KMS-11 (cell line): ENCODE measurements around the gene HGF.

Experiments
- H2AFZ ChIP-seq: fragments of 200-600 bp; sonication (generic); 2 replicates; pipeline ENCODE4 v1.6.1; 2016; ENCODE audit warnings: antibody characterized with exemption, mixed run types, low read depth
- H3K27ac ChIP-seq: fragments of 200-600 bp; sonication (generic); 2 replicates; pipeline ENCODE4 v1.6.1; 2016; ENCODE audit warnings: mild to moderate bottlenecking, mixed run types
- H3K27me3 ChIP-seq: fragments of 200-600 bp; sonication (generic); 2 replicates; pipeline ENCODE4 v1.6.1; 2017; ENCODE audit warnings: mild to moderate bottlenecking, low read depth, mixed run types, moderate library complexity; ENCODE audit not compliant: insufficient read depth
- H3K36me3 ChIP-seq: fragments of 200-600 bp; sonication (generic); 2 replicates; pipeline ENCODE4 v1.6.1; 2017; ENCODE audit warnings: mild to moderate bottlenecking, mixed run types; ENCODE audit not compliant: insufficient read depth
- H3K4me1 ChIP-seq: fragments of 200-600 bp; sonication (generic); 2 replicates; pipeline ENCODE4 v1.6.1; 2016; ENCODE audit warnings: mild to moderate bottlenecking, low read depth, mixed run types; ENCODE audit not compliant: poor library complexity, severe bottlenecking
- H3K4me2 ChIP-seq: fragments of 200-600 bp; sonication (generic); 2 replicates; pipeline ENCODE4 v1.7.0; 2016; ENCODE audit warnings: mild to moderate bottlenecking, mixed run types
- H3K4me3 ChIP-seq: fragments of 200-600 bp; sonication (generic); IDR thresholded peaks from 2 replicates; pipeline ENCODE4 v1.6.1; 2017; ENCODE audit warnings: low read depth, low read length, mixed read lengths; ENCODE audit not compliant: insufficient read depth
- H3K79me2 ChIP-seq: fragments of 200-600 bp; sonication (generic); 2 replicates; pipeline ENCODE4 v1.6.1; 2016; ENCODE audit warnings: low read depth, mixed run types; ENCODE audit not compliant: insufficient read depth
- H3K9ac ChIP-seq: fragments of 200-600 bp; sonication (generic); 2 replicates; pipeline ENCODE4 v1.6.1; 2016; ENCODE audit warnings: mild to moderate bottlenecking, mixed run types
- H4K20me1 ChIP-seq: fragments of 200-600 bp; sonication (generic); 2 replicates; pipeline ENCODE4 v1.6.1; 2016; ENCODE audit warnings: mild to moderate bottlenecking, mixed run types; ENCODE audit not compliant: insufficient read depth
- TF ChIP-seq, protein P1 (sequence below): fragments of 200-600 bp; sonication (generic); conservative IDR thresholded peaks from 2 replicates; pipeline ENCODE4 v1.6.1; 2017; ENCODE audit warnings: low read depth, mild to moderate bottlenecking, antibody characterized with exemption, low read length, moderate library complexity, mixed read lengths

HGF gene

DNA sequence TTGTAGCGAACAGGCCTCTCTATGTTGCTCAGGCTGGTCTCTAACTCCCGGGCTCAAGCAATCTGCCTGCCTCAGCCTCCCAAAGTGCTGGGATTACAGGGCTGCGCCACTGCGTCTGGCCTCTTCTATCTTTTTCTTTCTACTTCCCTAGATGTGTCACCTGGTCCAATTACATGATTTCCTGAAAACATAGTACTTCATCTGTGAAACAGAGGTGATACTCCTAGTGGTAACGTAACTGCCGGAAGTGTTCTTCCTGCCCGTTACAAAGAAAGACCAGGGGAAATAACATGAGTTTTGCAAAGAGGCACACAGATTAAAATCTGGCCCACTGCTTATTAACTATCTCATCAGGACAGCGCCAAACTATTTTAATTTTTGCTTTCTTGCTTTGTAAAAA is 18.4 kb upstream of the HGF start:
- H3K79me2 ChIP-seq: peaks cover 63% of the 10 kb centered on the region
- H3K4me1 ChIP-seq: peaks cover 81% of the 10 kb centered on the region
- TF ChIP-seq, protein P1, sequence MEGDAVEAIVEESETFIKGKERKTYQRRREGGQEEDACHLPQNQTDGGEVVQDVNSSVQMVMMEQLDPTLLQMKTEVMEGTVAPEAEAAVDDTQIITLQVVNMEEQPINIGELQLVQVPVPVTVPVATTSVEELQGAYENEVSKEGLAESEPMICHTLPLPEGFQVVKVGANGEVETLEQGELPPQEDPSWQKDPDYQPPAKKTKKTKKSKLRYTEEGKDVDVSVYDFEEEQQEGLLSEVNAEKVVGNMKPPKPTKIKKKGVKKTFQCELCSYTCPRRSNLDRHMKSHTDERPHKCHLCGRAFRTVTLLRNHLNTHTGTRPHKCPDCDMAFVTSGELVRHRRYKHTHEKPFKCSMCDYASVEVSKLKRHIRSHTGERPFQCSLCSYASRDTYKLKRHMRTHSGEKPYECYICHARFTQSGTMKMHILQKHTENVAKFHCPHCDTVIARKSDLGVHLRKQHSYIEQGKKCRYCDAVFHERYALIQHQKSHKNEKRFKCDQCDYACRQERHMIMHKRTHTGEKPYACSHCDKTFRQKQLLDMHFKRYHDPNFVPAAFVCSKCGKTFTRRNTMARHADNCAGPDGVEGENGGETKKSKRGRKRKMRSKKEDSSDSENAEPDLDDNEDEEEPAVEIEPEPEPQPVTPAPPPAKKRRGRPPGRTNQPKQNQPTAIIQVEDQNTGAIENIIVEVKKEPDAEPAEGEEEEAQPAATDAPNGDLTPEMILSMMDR: no peak
- peak overlapping the region; percentile 93; the same call in 1 of the 2 replicates for H3K4me2 ChIP-seq
- no peaks in the 10 kb centered on the region for H4K20me1 ChIP-seq
- no peak overlapping the region for H3K27ac ChIP-seq
- no peaks in the 10 kb centered on the region for H3K36me3 ChIP-seq
- H3K27me3 ChIP-seq: no peaks in the 10 kb centered on the region
- no peak overlapping the region for H2AFZ ChIP-seq
- H3K4me3 ChIP-seq: no peak overlapping the region
- no peak overlapping the region for H3K9ac ChIP-seq

DNA sequence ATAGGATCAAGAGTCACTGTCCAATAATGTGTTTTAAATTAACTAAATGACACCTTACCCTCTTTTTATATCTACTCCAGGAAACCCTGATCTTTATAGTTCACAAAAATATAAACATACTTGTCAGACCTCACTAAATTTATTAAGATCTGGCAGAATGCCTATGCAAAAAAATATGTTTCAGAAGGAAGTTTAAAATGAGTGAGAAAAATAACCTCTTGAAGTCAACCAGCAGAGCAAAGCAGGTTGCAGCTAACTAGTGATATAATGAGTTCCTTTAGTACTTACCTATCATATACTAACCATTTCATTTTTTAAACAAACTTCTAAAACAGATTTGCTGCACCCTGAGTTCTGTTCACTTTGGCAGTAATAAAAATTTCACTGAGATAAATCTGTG is 14.0 kb upstream of the HGF start:
- Histone ChIP-seq H3K4me2 (no peak overlapping the region), H4K20me1 (no peaks in the 10 kb centered on the region), H3K79me2 (peaks cover 37% of the 10 kb centered on the region; the same call in 1 of the 2 replicates), H3K27ac (no peak overlapping the region), H3K4me1 (peaks cover 80% of the 10 kb centered on the region), H3K27me3 (no peaks in the 10 kb centered on the region), H3K36me3 (no peaks in the 10 kb centered on the region), H3K9ac (no peak overlapping the region), H2AFZ (no peak overlapping the region), H3K4me3 (no peak overlapping the region)
- TF ChIP-seq, protein P1: no peak

DNA sequence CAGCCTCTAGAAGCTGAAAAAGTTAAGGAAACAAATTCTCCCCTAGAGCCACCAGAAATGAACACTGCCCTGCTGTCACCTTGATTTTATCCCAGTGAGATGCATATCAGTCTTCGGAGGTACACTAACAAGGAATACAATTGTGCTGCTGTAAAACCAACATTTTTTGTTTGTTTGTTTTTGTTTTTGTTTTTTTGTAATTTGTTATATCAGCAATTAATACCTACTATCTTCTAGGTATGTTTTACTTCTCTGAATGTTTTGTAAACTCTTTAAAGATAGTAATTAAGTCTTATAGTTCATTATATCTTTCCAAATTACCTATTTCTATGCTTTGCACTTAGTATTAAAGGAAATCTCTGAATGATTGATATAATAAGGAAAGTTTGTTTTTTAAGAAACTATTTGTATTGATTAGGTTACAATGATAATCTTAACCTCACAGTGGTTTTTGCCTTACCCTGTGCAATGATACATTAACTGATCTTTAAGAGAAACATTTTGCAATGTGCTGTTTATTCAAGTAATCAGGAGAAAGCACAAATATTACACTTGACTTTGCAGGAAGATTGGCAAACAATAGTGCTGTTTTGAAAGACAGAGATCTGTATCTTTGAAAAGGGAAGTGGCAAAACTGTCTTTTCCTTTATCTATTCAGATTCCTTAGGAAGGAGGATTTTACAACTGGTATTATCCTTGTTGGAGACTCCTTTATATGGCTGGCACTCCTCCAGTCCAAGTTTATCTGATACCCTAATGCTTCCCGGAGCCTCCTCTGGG is 11.3 kb upstream of the HGF start:
- Histone ChIP-seq H3K27me3 (no peaks in the 10 kb centered on the region), H3K4me1 (peaks cover 83% of the 10 kb centered on the region), H3K4me2 (peak overlapping the region; percentile 1; the same call in 1 of the 2 replicates), H3K27ac (peak overlapping the region; percentile 3; the same call in 1 of the 2 replicates), H4K20me1 (no peaks in the 10 kb centered on the region), H3K4me3 (no peak overlapping the region), H3K79me2 (peaks cover 29% of the 10 kb centered on the region; the same call in 1 of the 2 replicates), H3K9ac (no peak overlapping the region), H2AFZ (no peak overlapping the region), H3K36me3 (0 out of 2 replicates have a peak, but pooled peaks cover 3% of the 10 kb centered on the region)
- TF ChIP-seq, protein P1: no peak

DNA sequence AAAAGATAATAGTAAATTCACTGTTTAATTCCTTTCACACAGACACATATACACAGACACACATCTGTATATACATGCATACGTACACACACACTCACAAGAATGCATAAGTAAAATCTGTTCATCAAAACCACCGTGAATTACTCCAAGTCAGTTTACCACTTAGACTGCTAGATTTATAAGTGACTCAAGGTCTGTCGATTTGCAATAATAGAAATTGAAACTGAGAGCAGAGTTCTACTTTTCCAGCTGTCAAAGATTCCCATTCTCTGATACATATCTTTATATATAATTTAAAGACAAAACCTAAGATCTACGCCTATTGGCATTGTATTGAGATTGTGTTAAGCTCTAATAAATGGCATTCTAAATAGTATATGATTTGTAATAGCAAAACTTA is 9.9 kb upstream of the HGF start:
- Histone ChIP-seq H3K36me3 (0 out of 2 replicates have a peak, but pooled peaks cover 3% of the 10 kb centered on the region), H4K20me1 (no peaks in the 10 kb centered on the region), H3K27ac (no peak overlapping the region), H3K4me2 (no peak overlapping the region; the same call in 1 of the 2 replicates), H3K4me3 (no peak overlapping the region), H3K9ac (no peak overlapping the region), H3K4me1 (peaks cover 96% of the 10 kb centered on the region), H3K79me2 (peaks cover 31% of the 10 kb centered on the region; the same call in 1 of the 2 replicates), H3K27me3 (no peaks in the 10 kb centered on the region), H2AFZ (no peak overlapping the region)
- TF ChIP-seq, protein P1: no peak
